HG03439 (cell line): Measurements from ENCODE around the gene ARV1.
A peak's percentile ranks its signal among the peaks of the same experiment; 100 is the strongest.

Source experiments
- ATAC-seq: cut with Tn5 transposase; IDR thresholded peaks from one replicate; pipeline ENCODE4 v1.9.1; 2021; ENCODE audit warnings: mild to moderate bottlenecking, moderate library complexity; ENCODE audit not compliant: unreplicated experiment

The ARV1 gene

GRCh38 chr1:230978491-230979388 is at the start of gene ARV1, which contains the start of gene TTC13:
Gene ARV1, plus strand, starts transcription at chr1:230979094. Its CDS starts 12 bp downstream, at chr1:230979106.
Gene TTC13, minus strand, starts transcription at chr1:230978861. Its CDS starts 31 bp downstream, at chr1:230978830.
- peak; percentile 97 for ATAC-seq

- ATAC-seq: no peak
These were observed 47.9 kb upstream of the ARV1 start for GRCh38 chr1:230930986-230931385.

- no peak for ATAC-seq
These were observed 43.0 kb upstream of the ARV1 start for GRCh38 chr1:230935852-230936251.

- no peak for ATAC-seq
These were observed 42.4 kb upstream of the ARV1 start for GRCh38 chr1:230936475-230936874.

- ATAC-seq: no peak
These were observed 41.5 kb upstream of the ARV1 start for GRCh38 chr1:230937371-230937770.

- no peak for ATAC-seq
These were observed 39.9 kb upstream of the ARV1 start for GRCh38 chr1:230938924-230939368.

GRCh38 chr1:230939806-230940489 is 38.9 kb upstream of the ARV1 start:
- ATAC-seq: no peak

- no peak for ATAC-seq
These were observed 38.0 kb upstream of the ARV1 start for GRCh38 chr1:230940848-230941247.

- ATAC-seq: no peak
These were observed 35.8 kb upstream of the ARV1 start for GRCh38 chr1:230943048-230943593.

- ATAC-seq: no peak
These were observed 30.6 kb upstream of the ARV1 start for GRCh38 chr1:230948301-230948700.

GRCh38 chr1:230948903-230949302 is 30.0 kb upstream of the ARV1 start:
- ATAC-seq: no peak

GRCh38 chr1:230950404-230950803 is 28.5 kb upstream of the ARV1 start:
- ATAC-seq: no peak

- ATAC-seq: peak; percentile 83
These were observed 21.3 kb upstream of the ARV1 start for GRCh38 chr1:230957580-230957989.

- ATAC-seq: no peak
These were observed 20.5 kb upstream of the ARV1 start for GRCh38 chr1:230958370-230958769.

- ATAC-seq: no peak
These were observed 14.0 kb upstream of the ARV1 start for GRCh38 chr1:230964896-230965295.

- ATAC-seq: no peak
These were observed 13.4 kb upstream of the ARV1 start for GRCh38 chr1:230965535-230965934.

- ATAC-seq: no peak
These were observed 12.5 kb upstream of the ARV1 start for GRCh38 chr1:230966358-230966873.

GRCh38 chr1:230970432-230970831 is 8.5 kb upstream of the ARV1 start:
- ATAC-seq: no peak

- no peak for ATAC-seq
These were observed 7.1 kb upstream of the ARV1 start for GRCh38 chr1:230971771-230972170.

- ATAC-seq: peak; percentile 55
These were observed 6.0 kb upstream of the ARV1 start for GRCh38 chr1:230972855-230973271.

- ATAC-seq: no peak
These were observed 3.3 kb upstream of the ARV1 start for GRCh38 chr1:230975636-230976035.
